ENCODE measurements around the gene ANKS1A.
"Not testable (repeated sequence)": the region's sequence is repeated elsewhere in the genome, so short reads cannot be mapped to it uniquely, and the experiment has no call there.

The ANKS1A gene

GRCh38 chr6:34871853-34872252 lies 17.2 kb upstream of the ANKS1A start:
- no peak for DNase-seq (ENCODE audit: insufficient read length, low spot score)
- no peak for FAIRE-seq
- TF ChIP-seq CTCF (IDR thresholded peaks at IDR 0.05; ENCODE audit: insufficient read depth, missing control alignments) = no peak

DNA sequence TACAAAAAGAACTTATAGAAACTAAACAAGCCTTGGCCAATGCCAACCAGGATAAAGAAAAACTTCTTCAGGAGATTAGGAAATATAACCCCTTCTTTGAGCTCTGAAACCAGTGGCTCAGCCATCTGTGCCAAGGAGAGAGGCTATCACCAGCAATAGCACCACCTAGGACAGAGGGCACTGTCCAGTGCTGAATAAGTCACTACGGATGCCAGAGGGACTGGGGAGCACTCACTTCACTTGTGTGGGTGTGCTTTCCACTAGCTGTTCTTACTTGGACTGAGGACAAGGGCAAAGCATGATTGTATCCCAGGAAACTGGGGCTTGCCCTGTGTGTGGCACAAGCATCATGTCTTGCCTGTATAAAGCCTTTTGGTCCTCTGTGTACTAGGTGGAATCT lies 16.7 kb upstream of the ANKS1A start:
- no peak for FAIRE-seq
- no peak for TF ChIP-seq CTCF (IDR thresholded peaks at IDR 0.05; ENCODE audit: insufficient read depth, missing control alignments)
- DNase-seq (ENCODE audit: insufficient read length, low spot score) = no peak

- TF ChIP-seq CTCF (IDR thresholded peaks at IDR 0.05; ENCODE audit: insufficient read depth, missing control alignments) = no peak
- FAIRE-seq (no peak), DNase-seq (ENCODE audit: insufficient read length, low spot score) (no peak)
Measured at GRCh38 chr6:34875292-34876213, 13.5 kb upstream of the ANKS1A start.

DNA sequence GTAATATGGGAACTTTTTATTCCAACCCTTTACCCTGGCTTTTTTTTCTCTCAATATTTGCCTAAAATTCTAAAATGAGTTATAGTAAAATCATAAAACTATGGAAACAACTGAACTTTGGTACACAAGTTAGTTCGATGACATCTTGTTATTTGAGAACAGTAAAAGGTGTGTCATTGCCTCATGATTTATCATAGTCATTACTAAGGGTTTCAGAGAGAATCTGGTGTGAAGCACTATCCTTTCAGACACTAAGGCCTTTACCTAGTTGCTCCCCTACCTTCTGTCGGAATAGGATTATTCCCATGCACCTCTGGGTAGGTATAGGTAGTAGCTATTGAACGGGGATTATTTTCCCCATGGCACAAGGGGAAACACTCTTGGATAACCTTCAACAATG lies 12.6 kb upstream of the ANKS1A start:
- no peak for TF ChIP-seq CTCF (IDR thresholded peaks at IDR 0.05; ENCODE audit: insufficient read depth, missing control alignments)
- FAIRE-seq = no peak
- DNase-seq (ENCODE audit: insufficient read length, low spot score) = no peak

DNA sequence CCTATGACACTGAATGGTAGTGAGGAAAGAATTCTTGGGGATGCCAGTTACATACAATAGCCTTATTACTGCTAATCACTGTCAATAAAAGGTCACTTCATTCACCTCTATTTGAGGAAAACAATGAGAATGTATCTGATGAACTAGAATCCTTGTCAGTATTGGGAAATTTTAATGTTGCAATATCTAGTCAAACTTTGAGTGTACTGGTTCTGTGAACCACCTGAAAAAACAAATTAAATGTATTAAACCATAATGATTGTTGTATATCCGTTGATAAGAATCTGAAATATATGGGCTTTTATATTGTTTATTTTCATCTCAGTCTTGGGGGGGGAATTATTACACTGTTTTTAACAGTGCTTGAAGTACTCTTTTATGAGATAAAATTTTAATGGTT lies 11.8 kb upstream of the ANKS1A start:
- DNase-seq (ENCODE audit: insufficient read length, low spot score) (no peak), FAIRE-seq (no peak)
- TF ChIP-seq CTCF (IDR thresholded peaks at IDR 0.05; ENCODE audit: insufficient read depth, missing control alignments) = no peak

- DNase-seq (ENCODE audit: insufficient read length, low spot score) (no peak), FAIRE-seq (no peak)
- TF ChIP-seq CTCF (IDR thresholded peaks at IDR 0.05; ENCODE audit: insufficient read depth, missing control alignments) = no peak
Measured at GRCh38 chr6:34877869-34878485, 11.1 kb upstream of the ANKS1A start.

GRCh38 chr6:34884073-34884472 lies 5.0 kb upstream of the ANKS1A start:
- not testable (repeated sequence) for DNase-seq (ENCODE audit: insufficient read length, low spot score); FAIRE-seq
